Upper lobe of right lung (tissue), 1 donor: Measurements from ENCODE around the gene CCP110. TPM values are rescaled to one million over a fixed set of nuclear protein-coding genes. Genes with fewer than 3 reads are reported as not detected.
A peak's percentile ranks its signal among the peaks of the same experiment; 100 is the strongest.

Source experiments
- ATAC-seq: fragments of 200-7000 bp; cut with Tn5 transposase; one replicate; pipeline ENCODE4 v1.9.1; 2020; ENCODE audit warnings: mild to moderate bottlenecking, moderate library complexity
- DNase-seq: peaks from one replicate; pipeline ENCODE4 v3.0.0-alpha.2; 2020
- H3K27ac ChIP-seq: fragments of 200-600 bp; one replicate; pipeline ENCODE4 v1.8.0; 2022
- H3K27me3 ChIP-seq: fragments of 200-600 bp; one replicate; pipeline ENCODE4 v1.8.0; 2022; ENCODE audit warnings: mild to moderate bottlenecking
- H3K36me3 ChIP-seq: fragments of 200-600 bp; one replicate; pipeline ENCODE4 v1.8.0; 2022
- H3K4me1 ChIP-seq: fragments of 200-600 bp; one replicate; pipeline ENCODE4 v1.8.0; 2022
- H3K4me3 ChIP-seq: fragments of 200-600 bp; one replicate; pipeline ENCODE4 v1.8.0; 2022; ENCODE audit warnings: mild to moderate bottlenecking
- H3K9me3 ChIP-seq: fragments of 200-600 bp; one replicate; pipeline ENCODE4 v1.8.0; 2022
- intact Hi-C: fragments of 100-400 bp; cut with DNase I; formaldehyde crosslinking; loops from one replicate; pipeline ENCODE4 v1.11.0; 2022
- total RNA-seq: library from RNA; stranded (reverse); fragmentation: NEBNext Ultra II Directional; extraction: Animal tissue kit (Norgen Biotek cat#: 25700); gene quantifications from one replicate; pipeline ENCODE4 v1.2.1, GENCODE V29; 2021
- TF ChIP-seq, protein P1 (sequence below): fragments of 200-600 bp; IDR thresholded peaks from one replicate; pipeline ENCODE4 v1.8.0; 2022; ENCODE audit warnings: antibody characterized with exemption
- donor health status: DM: no; HTN: yes; CAD: no; lungs with severe emphysema.

Gene CCP110
- total RNA-seq, 1 donor from 2014 or later, result 16.6 TPM

DNA sequence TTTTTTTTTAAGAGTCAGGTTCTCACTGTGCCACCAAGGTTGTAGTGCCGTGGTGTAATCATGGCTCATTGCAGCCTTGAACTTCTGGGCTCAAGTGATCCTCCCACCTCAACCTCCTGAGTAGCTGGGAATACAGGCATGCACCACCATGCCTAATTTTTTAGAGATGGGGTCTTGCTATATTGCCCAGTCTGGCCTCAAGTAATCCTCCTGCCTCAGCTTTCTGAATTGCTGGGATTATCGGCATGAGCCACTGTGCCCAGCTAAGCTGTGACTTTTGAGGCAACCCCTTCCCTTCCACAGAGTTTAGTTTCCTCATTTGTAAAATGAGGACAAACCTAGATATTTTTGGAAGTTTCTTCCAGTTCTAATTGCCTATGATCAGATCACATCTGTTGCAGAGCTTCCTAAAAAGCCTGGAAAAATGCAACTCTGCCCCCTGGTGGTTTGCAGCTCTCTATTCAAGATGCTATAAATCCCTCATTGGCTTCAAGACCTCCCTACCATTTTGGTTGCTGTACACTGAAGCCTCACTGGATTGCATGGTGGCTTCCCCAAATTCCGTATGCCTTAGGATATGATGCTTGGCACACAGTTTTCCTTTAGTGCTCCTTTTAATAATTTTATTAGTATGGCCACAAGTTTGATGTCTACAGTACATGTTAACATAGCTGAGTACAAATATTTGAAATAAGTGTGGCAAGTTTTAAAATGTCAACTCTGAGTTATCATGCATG is 21.2 kb upstream of the CCP110 start:
- Histone ChIP-seq H3K27ac (no peak overlapping the region), H3K36me3 (peaks cover 96% of the 10 kb centered on the region), H3K4me1 (no peaks in the 10 kb centered on the region), H3K9me3 (no peaks in the 10 kb centered on the region), H3K27me3 (no peaks in the 10 kb centered on the region), H3K4me3 (no peak overlapping the region)
- DNase-seq (no peak), ATAC-seq (peak; percentile 91)
- TF ChIP-seq, protein P1, sequence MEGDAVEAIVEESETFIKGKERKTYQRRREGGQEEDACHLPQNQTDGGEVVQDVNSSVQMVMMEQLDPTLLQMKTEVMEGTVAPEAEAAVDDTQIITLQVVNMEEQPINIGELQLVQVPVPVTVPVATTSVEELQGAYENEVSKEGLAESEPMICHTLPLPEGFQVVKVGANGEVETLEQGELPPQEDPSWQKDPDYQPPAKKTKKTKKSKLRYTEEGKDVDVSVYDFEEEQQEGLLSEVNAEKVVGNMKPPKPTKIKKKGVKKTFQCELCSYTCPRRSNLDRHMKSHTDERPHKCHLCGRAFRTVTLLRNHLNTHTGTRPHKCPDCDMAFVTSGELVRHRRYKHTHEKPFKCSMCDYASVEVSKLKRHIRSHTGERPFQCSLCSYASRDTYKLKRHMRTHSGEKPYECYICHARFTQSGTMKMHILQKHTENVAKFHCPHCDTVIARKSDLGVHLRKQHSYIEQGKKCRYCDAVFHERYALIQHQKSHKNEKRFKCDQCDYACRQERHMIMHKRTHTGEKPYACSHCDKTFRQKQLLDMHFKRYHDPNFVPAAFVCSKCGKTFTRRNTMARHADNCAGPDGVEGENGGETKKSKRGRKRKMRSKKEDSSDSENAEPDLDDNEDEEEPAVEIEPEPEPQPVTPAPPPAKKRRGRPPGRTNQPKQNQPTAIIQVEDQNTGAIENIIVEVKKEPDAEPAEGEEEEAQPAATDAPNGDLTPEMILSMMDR, result peak; percentile 82
- intact Hi-C loops, result no loop called here

DNA sequence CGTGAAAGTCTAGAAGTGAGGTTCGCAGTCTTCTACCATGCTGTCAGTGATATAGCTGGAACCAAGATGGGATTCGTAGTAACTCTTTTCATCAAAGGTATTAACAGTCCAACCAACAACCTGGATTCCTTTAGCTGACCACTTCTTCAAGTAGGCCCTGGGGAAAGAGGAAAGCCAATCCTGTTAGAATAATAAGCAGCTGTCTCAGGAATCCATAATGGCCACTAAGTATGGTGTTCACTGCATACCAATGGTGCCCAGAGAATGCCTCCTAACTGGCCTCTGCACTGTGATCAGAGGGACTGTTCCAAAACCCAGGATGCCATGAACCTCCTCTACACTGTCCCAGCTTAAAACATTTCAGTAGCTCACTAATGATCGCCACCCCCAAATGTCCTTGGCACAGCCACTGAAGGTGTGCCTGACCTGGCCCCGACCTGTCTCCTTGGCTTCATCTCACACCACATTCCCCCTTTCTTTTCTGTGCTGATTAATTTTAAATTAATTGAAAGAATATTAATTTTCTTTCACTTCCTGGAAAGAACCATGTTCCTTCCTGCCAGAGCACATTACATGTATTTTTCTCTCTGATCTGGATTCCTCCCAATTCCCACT is 20.2 kb upstream of the CCP110 start:
- peaks cover 96% of the 10 kb centered on the region for H3K36me3 ChIP-seq
- no peak for DNase-seq
- no peak overlapping the region for H3K4me3 ChIP-seq
- no peaks in the 10 kb centered on the region for H3K9me3 ChIP-seq
- H3K4me1 ChIP-seq, result no peaks in the 10 kb centered on the region
- intact Hi-C loops, result no loop called here
- ATAC-seq, result peak; percentile 18
- H3K27me3 ChIP-seq, result no peaks in the 10 kb centered on the region
- TF ChIP-seq, protein P1, result no peak
- H3K27ac ChIP-seq, result no peak overlapping the region

DNA sequence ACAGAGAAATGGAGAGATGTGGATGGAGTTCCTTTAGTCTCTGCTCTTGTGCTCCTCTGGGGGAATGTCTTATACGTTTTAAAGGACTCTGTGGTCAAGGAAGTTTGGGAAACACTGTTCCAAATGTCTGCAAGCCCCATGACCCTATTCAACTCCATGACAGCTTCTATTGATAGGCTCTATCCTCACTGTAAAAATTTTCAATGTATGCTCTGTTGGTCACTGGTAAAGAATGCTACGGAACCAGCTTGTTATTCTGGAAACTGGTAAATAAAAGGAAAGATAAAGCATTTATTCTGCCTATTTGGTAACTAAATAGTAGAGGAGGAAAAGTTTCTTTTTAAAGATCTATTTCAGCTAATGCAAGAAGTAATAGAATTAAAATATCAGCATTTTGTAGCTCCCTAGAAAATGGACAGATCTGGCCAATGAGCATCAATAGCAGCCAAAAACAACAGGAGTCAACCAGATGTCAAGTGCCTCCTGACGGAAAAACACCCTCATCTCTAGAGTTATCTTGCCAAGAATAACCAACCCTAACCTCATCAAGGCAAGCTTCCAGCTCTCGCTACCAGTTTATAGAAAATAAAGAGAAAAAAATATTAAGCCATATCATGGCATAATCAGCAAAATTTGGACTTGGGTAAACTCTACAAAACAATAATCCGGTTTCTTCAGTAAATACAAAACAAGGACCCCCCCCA is 18.0 kb upstream of the CCP110 start:
- Histone ChIP-seq H3K4me1 (no peaks in the 10 kb centered on the region), H3K27ac (no peak overlapping the region), H3K27me3 (no peaks in the 10 kb centered on the region), H3K36me3 (peaks cover 99% of the 10 kb centered on the region), H3K9me3 (no peaks in the 10 kb centered on the region), H3K4me3 (no peak overlapping the region)
- DNase-seq (no peak), ATAC-seq (no peak)
- TF ChIP-seq, protein P1, result no peak
- intact Hi-C loops, result no loop called here

DNA sequence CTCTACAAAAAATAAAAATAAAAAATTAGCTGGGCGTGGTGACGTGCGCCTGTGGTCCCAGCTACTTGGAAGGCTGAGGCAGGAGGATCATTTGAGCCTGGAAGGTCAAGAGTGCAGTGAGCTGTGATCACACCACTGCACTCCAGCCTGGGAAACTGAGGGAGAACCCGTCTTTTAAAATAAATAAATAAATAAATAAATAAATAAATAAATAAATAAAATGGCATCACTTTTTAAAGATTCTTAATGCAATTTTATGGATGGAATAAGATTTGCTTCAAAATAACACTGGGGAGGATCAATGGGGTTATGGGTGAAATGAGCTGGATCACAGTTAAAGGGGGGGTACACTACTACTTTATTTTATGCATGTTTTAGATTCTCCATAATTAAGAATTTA is 16.8 kb upstream of the CCP110 start:
- H3K36me3 ChIP-seq, result peaks cover 91% of the 10 kb centered on the region
- no peak for ATAC-seq
- TF ChIP-seq, protein P1, result no peak
- H3K27me3 ChIP-seq, result no peaks in the 10 kb centered on the region
- no peak overlapping the region for H3K27ac ChIP-seq
- DNase-seq, result no peak
- H3K4me3 ChIP-seq, result no peak overlapping the region
- intact Hi-C loops, result no loop called here
- H3K4me1 ChIP-seq, result no peaks in the 10 kb centered on the region
- H3K9me3 ChIP-seq, result no peaks in the 10 kb centered on the region

DNA sequence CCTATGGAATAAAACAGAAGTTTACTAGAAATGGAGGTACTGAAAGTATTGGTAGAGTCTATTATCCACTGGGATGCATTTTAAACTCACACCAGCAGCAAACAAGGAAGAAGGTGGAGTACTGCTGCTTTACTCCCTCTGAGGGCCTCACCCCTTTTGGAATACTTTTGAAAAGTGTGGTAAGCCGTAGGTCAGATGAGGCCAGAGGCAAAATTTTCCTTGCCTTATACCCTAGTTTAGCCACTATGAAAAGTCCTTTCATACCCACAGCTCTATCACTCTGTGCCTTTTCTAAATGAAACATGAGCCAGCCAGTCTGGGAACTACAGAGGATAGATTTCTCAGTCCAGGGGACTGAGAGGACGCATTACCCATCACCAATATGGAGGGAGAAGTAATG is 15.9 kb upstream of the CCP110 start:
- intact Hi-C loops, result no loop called here
- H3K4me1 ChIP-seq, result no peaks in the 10 kb centered on the region
- no peaks in the 10 kb centered on the region for H3K27me3 ChIP-seq
- H3K27ac ChIP-seq, result no peak overlapping the region
- TF ChIP-seq, protein P1, result no peak
- no peak overlapping the region for H3K4me3 ChIP-seq
- ATAC-seq (peak; percentile 32), DNase-seq (no peak)
- H3K36me3 ChIP-seq, result peaks cover 82% of the 10 kb centered on the region
- no peaks in the 10 kb centered on the region for H3K9me3 ChIP-seq
